Erythroblast (primary cell): ENCODE data around the gene C5orf24.

Experiments used
- GATA1 ChIP-seq: IDR thresholded peaks from 2 replicates; pipeline ENCODE4 v1.6.1; 2011; ENCODE audit warnings: low read depth, mild to moderate bottlenecking, control low read depth, low read length, moderate library complexity
- POLR2A ChIP-seq: IDR thresholded peaks from 2 replicates; pipeline ENCODE4 v1.6.1; 2011; ENCODE audit warnings: mild to moderate bottlenecking, low read length

GRCh38 chr5:134857401-134857800, 11.6 kb downstream of the C5orf24 start:
- TF ChIP-seq POLR2A (no peak), GATA1 (no peak)
